Skin of body (tissue), 2 donors: ENCODE data around the gene PRR18. TPM values are rescaled to one million over a fixed set of nuclear protein-coding genes. Genes with fewer than 3 reads are reported as not detected.

Source experiments
- DNase-seq: peaks from one replicate; lab custom pipeline; 2025; lab: John Stamatoyannopoulos, UW
- total RNA-seq: library from RNA; depleted of rRNA; stranded (reverse); fragments of >200 nt; gene quantifications from one replicate; pipeline ENCODE4 v1.2.3, GENCODE V29; 2014

The PRR18 gene
- total RNA-seq, 1 donor from 2014 or later = 0.20 TPM

DNA sequence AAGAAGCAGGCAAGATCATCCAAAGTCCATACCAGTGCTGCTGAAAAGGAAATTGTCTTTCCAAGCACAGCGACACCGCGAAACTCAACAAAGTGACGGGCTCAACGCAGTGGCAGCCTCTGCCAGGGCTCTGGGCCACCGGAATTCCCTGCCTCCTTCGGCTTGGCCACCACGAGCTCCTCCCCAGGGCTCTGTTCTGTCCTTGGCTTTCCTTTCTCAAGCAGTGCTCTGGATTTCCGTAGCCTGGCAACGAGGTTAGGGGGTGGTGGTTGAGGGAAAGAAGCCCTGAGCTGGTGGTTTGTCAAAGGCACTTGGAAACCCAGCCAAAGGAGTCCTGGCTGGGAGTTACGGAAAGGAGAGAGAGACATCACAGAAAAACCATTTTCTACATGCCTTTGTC lies 31.2 kb downstream of the PRR18 start:
- DNase-seq = no peak

DNA sequence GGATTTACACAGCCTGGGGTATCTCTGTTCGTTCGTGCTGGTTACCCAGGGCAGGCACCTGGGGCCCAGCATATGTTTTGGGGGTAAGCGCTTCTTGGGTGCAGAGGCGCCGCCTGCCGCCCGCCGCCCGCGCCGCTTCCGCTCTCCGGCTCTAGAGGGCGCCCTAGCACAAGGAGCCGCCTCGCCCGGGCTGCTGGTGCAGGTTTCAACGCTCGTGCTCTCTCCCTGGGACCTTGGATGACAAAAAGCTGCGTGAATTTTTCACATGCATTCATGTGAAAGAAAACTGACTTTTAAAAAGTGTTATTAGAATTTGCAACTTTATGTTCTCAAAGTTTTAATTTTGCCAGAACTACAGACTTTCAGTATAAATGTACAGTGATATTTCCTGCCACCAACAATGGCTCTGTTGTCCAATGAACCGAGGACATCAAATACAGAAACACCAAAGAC lies 32.5 kb downstream of the PRR18 start:
- DNase-seq = no peak

DNA sequence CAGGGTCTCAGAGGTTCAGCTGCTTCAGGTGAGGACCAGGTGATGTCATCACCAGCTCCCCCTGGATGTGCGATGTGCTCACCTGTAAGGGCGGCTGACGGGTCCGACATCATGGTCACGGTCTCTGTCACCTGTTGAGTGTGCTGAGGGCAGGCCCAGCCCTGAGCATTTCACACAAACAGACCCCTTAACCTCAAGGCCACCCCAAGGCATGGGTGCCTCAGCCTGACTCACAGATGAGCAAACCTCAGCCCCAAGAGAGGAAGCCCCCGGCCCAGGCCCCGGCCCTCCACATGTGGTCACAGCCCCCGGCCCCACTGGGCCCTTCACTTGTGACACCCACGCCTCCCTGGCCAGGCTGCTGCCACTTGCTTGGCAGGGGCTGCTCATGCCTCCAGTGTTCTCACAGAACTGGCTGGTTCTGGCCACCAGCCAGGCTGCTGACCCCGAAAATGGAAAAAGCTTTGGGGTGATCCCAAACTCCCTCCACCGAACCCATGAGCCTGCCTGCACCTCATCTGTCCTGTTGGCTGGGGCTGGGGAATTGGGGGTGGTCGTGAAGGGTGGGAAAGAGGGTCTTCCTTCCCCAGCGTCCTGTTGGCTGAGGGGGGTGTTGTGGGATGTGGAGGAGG lies 33.3 kb downstream of the PRR18 start:
- DNase-seq = no peak

DNA sequence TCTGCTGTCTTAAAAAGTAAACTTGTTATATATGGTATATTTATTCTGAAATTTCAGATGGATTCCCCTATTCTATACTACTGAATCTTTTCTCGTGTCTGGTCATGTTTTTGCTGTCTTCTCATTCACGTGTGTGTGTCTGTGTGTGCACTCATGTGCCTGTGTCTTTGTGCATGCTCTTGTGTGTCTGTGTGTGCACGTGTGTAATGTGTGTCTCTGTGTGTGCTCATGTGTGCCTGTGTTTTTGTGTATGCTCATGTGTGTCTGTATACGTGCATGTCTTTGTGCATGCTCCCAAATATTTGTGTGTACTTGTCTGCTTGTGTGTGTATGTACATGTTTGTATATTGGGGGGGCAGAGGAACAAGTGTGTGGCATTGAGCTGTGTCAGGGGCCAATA lies 34.0 kb downstream of the PRR18 start:
- DNase-seq = no peak

DNA sequence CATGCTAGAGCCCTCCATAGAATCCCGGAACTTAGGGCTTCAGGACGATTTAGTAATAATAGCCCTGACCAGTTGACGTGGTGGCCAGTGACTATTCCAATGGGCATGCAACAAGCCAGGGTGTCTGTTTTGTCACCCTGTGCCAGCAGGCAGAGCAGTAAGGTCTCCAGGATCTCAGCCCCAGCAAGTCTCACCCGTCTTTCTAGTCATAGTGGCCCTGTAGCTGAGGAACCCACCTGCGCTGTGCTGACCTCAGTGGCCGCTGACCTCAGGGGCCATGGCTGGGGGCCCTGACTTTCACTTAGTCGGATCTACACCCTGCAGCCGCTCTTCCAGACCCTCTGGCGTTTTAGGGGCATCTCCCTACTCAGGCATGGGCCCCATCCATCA lies 36.8 kb downstream of the PRR18 start:
- no peak for DNase-seq

DNA sequence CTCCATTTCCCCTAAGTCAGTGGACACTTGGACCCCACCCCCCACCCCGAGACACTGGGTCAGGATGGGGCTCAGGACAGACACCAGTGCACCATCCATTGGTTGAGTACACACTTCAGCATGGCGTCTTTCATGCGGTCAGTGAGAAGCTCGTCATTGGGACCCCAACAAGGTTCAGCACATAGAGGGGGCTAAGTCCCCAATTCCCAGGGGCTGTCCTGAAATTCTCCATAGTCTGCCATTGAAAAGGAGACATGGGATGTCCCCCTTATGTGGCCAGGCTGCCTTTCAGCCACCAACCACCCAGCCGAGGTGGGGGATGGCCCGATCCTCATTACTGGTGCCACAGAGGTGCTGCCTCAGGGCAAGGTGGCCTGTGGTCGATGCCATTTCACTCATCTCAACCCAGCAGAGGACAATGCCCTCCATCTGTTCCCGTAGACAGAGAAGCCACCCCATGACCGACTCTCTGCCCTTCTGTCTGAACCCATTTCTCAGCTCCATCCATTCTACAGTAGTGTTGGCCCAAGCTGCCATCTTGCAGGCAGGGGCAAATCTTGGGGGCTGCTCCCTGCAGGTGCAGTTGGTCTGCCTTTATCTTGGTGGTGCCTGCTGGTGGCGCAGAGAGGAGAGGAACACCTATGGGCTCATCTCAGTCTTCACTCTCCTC lies 37.4 kb downstream of the PRR18 start:
- DNase-seq = no peak

DNA sequence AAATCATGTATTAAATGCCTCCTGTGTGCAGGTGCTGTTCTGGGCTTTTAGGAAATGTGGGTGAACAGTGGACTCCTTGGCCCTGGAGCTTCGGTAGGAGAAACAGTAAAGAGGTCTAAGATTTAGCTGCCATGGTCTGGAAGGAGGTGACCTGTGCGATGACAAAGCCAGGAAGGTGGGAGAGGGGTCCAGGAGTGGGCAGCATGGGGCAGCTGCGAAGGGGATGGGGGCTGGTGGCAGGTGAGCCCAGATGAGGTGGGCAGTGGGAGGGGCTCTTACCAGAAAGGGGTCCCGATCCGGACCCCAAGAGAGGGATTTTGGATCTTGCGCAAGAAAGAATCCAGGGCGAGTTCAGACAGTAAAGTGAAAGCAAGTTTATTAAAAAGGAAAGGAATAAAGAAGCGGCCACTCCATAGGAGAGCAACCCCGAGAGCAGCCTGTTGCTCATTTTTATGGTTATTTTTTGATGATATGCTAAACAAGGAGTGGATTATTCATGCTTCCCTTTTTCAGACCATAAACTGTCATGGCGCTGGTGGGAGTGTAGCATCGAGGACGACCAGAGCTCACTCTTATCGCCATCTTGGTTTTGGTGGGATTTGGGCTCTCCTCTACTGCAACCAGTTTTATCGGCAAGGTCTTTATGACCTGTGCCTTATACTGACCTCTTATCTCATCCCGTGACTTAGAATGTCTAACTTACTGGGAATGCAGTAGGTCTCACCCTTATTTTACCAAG lies 38.7 kb downstream of the PRR18 start:
- DNase-seq = no peak

DNA sequence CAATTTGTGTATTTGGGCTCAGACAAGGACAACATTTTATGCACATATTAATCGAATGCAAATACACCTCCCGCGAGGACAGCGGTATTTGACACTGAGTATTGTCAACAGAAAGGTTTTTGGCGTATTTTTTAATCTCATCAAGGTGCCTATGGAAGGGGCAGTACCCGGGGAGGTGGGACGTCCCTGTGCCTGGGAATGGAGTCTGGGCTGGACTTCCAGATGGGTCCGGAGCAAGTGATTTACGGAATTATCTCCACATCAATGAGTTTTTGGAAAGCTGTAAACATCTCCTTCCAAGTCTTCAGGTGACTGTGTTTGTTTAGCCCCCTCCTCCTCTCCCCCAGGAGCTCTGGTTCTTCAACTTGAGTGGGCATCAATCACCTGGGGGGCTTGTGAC lies 39.8 kb downstream of the PRR18 start:
- no peak for DNase-seq

DNA sequence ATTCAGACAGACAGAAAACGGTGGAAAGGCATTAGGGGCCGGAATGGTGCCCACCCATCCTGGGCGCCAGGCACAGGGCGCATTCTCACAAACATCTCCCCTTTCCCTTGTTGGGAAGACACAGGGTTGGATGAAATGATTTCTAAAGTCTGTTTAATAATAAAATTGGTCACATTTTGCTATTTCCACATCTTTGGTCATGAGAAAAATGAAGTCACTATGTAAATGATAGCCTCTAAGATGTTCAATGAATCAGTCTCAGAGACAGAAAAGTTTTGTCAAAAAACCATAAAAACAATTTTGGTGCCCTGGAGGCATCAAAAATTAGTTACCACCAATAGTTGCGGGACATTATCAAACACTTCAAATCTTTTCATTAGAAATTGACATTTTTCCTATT lies 40.7 kb downstream of the PRR18 start:
- DNase-seq = no peak

DNA sequence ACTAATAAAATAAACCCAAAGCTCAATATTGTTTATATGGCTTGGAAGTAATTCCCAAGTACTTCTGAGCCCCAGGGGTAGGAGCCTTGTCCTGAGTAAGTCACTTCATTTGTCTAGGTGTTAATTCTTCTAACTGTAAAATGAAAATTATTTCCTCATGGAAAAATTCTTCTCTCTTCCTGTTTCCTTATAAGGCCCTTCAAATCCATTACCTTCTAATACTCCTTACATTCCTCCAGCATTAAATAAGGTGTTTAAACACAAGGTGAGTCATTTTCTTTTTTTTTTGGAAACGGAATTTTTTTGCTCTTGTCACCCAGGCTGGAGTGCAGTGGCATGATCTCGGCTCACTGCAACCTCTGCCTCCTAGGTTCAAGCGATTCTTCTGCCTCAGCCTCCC lies 41.9 kb downstream of the PRR18 start:
- DNase-seq = no peak

DNA sequence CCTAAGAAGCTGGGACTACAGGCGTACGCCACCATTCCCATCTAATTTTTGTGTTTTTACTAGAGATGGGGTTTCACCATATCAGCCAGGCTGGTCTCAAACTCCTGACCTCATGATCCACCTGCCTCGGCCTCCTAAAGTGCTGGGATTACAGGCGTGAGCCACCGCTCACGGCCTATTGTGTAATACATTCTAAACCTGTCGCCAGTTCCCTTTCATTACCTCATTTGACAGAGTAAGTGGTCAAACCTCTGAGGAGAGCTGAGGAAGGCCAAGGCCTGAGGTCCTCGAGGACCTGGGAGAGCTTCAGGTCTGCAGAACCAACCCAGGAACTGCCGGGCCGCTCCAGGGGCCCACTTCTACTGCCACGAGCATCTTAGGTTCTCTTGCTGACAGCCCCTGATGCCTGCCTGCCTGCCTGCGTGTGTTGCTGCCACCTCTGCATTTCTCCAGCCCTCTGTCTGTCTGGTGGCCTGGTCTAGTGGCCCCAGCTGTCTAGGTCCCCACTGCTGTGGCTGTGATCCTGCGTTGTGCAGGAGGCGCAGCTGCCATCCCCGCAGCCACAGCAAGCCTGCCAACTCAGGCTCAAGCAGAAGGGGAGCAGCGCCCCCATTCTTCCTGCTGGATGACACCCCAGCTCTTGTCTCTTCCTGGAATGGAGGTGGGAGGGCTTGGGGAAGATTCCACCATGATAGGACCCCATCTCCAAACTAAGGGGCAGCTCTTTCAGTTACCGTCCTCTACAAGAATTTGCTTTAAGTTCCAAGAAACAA lies 45.3 kb downstream of the PRR18 start:
- DNase-seq = no peak

DNA sequence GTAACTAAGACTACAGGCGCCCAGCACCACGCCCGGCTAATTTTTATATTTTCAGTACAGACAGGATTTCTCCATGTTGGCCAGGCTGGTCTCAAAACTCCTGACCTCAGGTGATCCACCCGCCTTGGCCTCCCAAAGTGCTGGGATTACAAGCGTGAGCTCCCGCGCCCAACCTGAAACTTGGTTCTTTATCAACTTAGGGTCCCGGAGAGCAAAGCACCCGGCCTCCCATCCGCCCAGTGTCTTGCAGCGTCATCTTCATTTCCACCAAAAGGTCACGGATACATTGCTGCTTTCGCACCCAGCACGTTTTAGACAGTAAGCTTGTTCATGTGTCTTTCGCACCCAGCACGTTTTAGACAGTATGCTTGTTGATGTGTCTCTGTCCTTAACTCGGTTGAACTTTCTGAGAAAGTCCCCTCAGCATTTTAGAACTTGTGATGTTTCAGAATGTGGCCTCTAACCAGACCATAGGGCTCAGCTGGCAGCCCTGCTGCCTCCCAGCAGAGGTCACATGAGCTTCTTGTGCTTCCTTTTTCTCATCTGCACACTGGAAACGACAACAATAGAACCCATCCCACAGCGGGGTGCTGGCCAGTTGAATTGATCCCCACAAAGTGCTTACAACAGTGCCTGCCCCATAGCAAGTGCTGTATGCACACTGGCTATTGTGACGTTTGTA lies 48.8 kb downstream of the PRR18 start:
- no peak for DNase-seq

DNA sequence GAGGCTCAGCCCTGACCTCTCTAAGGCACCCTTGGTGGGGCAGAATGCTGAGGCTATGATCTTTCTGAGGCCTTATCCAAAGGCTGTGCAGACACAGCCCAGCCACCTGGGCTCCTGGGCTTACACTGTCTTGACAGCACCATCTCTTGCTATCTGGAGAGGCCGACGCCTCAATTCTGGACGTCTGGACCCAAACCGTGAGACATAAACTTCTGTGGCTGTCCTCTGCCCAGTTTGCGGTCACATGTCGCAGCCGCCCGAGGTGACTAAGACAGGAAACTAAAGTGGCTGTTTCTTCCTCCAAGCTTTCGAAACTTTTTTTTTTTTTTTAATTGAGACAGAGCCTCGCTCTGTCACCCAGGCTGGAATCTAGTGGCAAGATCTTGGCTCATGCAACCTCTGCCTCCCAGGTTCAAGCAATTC lies 49.3 kb downstream of the PRR18 start:
- DNase-seq = no peak

DNA sequence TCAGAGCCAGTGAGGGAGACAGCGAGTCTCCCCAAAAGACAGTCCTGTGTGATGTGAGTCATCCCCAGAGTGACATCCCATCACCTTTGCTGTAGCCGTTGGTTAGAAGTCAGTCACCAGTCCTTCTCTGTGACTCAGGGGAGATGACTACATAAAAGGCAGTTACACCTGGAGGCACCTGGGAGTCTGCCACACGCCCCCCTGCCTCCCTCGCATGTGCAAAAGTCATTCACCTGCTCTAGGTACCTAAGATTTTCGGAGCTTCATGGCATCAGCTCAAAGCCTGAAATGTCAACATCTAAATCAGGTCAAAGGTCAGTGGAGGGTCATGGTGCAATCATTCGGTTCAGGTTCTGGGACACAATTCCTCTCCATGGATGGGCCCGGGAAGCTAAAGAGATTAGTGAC lies 50.3 kb downstream of the PRR18 start:
- no peak for DNase-seq

Other genes with a start within 250 kb of the PRR18 start
- gene TBXT, start 140.5 kb downstream of the PRR18 start, total RNA-seq = not detected
- 31.8 TPM for gene SFT2D1, start 34.2 kb upstream of the PRR18 start, total RNA-seq
- gene MPC1, start 74.5 kb upstream of the PRR18 start, total RNA-seq = 55.9 TPM